Lung (tissue), 12 donors: ENCODE results near the gene AREL1. TPM values are rescaled to one million over a fixed set of nuclear protein-coding genes. Genes with fewer than 3 reads are reported as not detected.

Experiments
- ATAC-seq: fragments of 200-7000 bp; cut with Tn5 transposase; one replicate; pipeline ENCODE4 v1.9.1; 2020; ENCODE audit warnings: moderate number of reproducible peaks; ENCODE audit not compliant: insufficient read depth, low FRiP score
- DNase-seq, 3 donors: peaks; one replicate each; pipeline ENCODE4 v3.0.0-alpha.2; 2013 to 2017
- H3K27ac ChIP-seq, 2 donors: one replicate each; pipeline ENCODE4 v1.5.1; 2013; ENCODE audit warnings: mild to moderate bottlenecking in 2 of 2, moderate library complexity in 2 of 2, control low read depth in 1 of 2, inconsistent platforms in 1 of 2, low read depth in 1 of 2, low read length in 1 of 2
- H3K27me3 ChIP-seq, 3 donors: one replicate each; pipeline ENCODE4 v1.5.1; 2013; ENCODE audit warnings: low read length in 2 of 3; ENCODE audit not compliant: control insufficient read depth in 3 of 3, insufficient read depth in 3 of 3
- H3K36me3 ChIP-seq, 4 donors: one replicate each; pipeline ENCODE4 v1.5.1; 2013; ENCODE audit warnings: low read length in 4 of 4, mild to moderate bottlenecking in 1 of 4, moderate library complexity in 1 of 4; ENCODE audit not compliant: control insufficient read depth in 4 of 4, insufficient read depth in 4 of 4
- H3K4me1 ChIP-seq, 5 donors: one replicate each; pipeline ENCODE4 v1.5.1; 2013; ENCODE audit warnings: low read length in 5 of 5, mild to moderate bottlenecking in 2 of 5, moderate library complexity in 1 of 5; ENCODE audit not compliant: control insufficient read depth in 5 of 5, insufficient read depth in 5 of 5
- H3K4me3 ChIP-seq: one replicate; pipeline ENCODE4 v1.5.1; 2013; ENCODE audit warnings: mild to moderate bottlenecking, control low read depth, moderate library complexity
- H3K9ac ChIP-seq, 2 donors: one replicate each; pipeline ENCODE4 v1.5.1; 2013; ENCODE audit warnings: low read length in 2 of 2, control low read depth in 1 of 2; ENCODE audit not compliant: insufficient read depth in 1 of 2
- H3K9me3 ChIP-seq, 4 donors: one replicate each; pipeline ENCODE4 v1.5.1; 2013; ENCODE audit warnings: low read length in 3 of 4, mild to moderate bottlenecking in 1 of 4, moderate library complexity in 1 of 4; ENCODE audit not compliant: control insufficient read depth in 4 of 4, insufficient read depth in 3 of 4
- CTCF ChIP-seq: IDR thresholded peaks from 2 replicates; pipeline ENCODE4 v1.5.1; 2012; ENCODE audit warnings: mild to moderate bottlenecking; ENCODE audit errors: control extremely low read depth, extremely low read depth
- WGBS, 2 donors: extraction: QIAGEN DNeasy Blood & Tissue Kit; methylation state at CpG; one replicate each; pipeline ENCODE4 v1.1.7; 2013; 5-methylcytosine and 5-hydroxymethylcytosine counted together
- polyA plus RNA-seq, 2 donors: library from polyadenylated mRNA; stranded (reverse); fragments of 200-250 nt; gene quantifications; one replicate each; pipeline ENCODE4 v1.2.1, GENCODE V29; 2013
- total RNA-seq, 2 donors: library from RNA; depleted of rRNA in 1 of 2; stranded (reverse); fragments of >200 nt in 1 of 2; gene quantifications; one replicate each; pipeline ENCODE4 v1.2.1, GENCODE V29; 2014 to 2021
- donor health status: control.
- donor health status: control.
- donor health status: Bipolar disorder and iron deficiency.
- donor health status: healthy.
- donor health status: DM: yes; HTN: yes; CAD: no.

AREL1 gene
- total and polyA plus RNA-seq, 4 donors: 10.5 to 41.6 (median 23.8) TPM

- Histone ChIP-seq H3K4me3 (no peak overlapping the region), H3K4me1 (peaks cover 0 to 52% (median 9%) of the 10 kb centered on the region in 5 donors), H3K36me3 (peaks cover 0 to 6% (median 0%) of the 10 kb centered on the region in 4 donors), H3K9ac (no peak overlapping the region), H3K27ac (no peak overlapping the region), H3K9me3 (no peaks in the 10 kb centered on the region), H3K27me3 (no peaks in the 10 kb centered on the region)
- DNase-seq (no peak), ATAC-seq (no peak)
- TF ChIP-seq CTCF: no peak
- 95 to 100% methylated on average over 1 of the region's 1 CpG for WGBS, 2 donors
These were observed 61.8 kb downstream of the AREL1 start for GRCh38 chr14:74650927-74651686.

GRCh38 chr14:74649673-74650072 lies 63.2 kb downstream of the AREL1 start:
- DNase-seq (no peak), ATAC-seq (no peak)
- no peak overlapping the region for H3K27ac ChIP-seq
- peaks cover 0 to 6% (median 0%) of the 10 kb centered on the region in 4 donors for H3K36me3 ChIP-seq
- no peak overlapping the region for H3K9ac ChIP-seq
- H3K4me1 ChIP-seq: peaks cover 0 to 38% (median 9%) of the 10 kb centered on the region in 5 donors
- 64 to 79% methylated on average over 2 of the region's 2 CpGs for WGBS, 2 donors
- H3K4me3 ChIP-seq: no peak overlapping the region
- TF ChIP-seq CTCF: no peak
- no peaks in the 10 kb centered on the region for H3K27me3 ChIP-seq
- H3K9me3 ChIP-seq: no peaks in the 10 kb centered on the region

GRCh38 chr14:74649167-74649566 lies 63.7 kb downstream of the AREL1 start:
- WGBS, 2 donors: 85% methylated on average over 7 of the region's 7 CpGs
- no peak for ATAC-seq
- Histone ChIP-seq H3K27me3 (no peaks in the 10 kb centered on the region), H3K9ac (no peak overlapping the region), H3K4me1 (peaks cover 0 to 37% (median 9%) of the 10 kb centered on the region in 5 donors), H3K36me3 (peaks cover 0 to 6% (median 0%) of the 10 kb centered on the region in 4 donors), H3K4me3 (no peak overlapping the region), H3K27ac (no peak overlapping the region), H3K9me3 (no peaks in the 10 kb centered on the region)
- DNase-seq: no peak
- no peak for TF ChIP-seq CTCF
